ENCODE results near the gene RPP21. TPM values are rescaled to one million over a fixed set of nuclear protein-coding genes. Genes with fewer than 3 reads are reported as not detected.

RPP21 gene
- total RNA-seq, 1 experiment from 2014 or later: 47.5 TPM

DNA sequence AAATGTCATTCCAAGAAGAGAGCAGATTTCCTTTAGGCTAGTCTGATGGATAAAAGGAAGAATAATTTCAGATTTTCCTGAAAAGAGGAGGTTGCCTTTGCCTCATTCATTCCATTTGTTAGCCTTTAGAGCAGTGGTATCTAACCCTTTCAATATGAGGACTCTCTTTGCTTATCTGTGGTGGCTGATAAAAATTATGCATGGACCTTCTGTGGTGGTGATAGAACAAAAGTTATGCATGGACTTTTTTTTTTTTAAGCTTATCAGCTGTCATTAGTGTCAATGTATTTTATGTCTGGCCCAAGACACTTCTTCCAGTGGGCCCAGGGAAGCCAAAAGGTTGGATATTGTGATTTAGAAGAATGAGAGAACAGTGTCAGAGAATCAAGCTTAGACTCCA is 16.6 kb upstream of the RPP21 start:
- TF ChIP-seq CTCF (IDR thresholded peaks at IDR 0.05; ENCODE audit: insufficient read depth in 1 of 2, low read depth in 1 of 2, low read length in 1 of 2, severe bottlenecking in 1 of 2, unreplicated experiment in 1 of 2): no peak
- intact Hi-C loops (cut with micrococcal nuclease; ENCODE audit: unreplicated experiment): loop anchor here (5.0 kb wide), 1 partner anchor 116 kb away; the partner anchor contains the start of gene TRIM26
- H3K27me3 Mint-ChIP-seq (ENCODE audit: insufficient read depth, unreplicated experiment): no peaks in the 10 kb centered on the region
- POLR2A ChIA-PET: no interaction called here
- Histone ChIP-seq H3K4me1 (peaks cover 12% of the 10 kb centered on the region), H3K4me3 (ENCODE audit: low read depth, low read length) (no peak overlapping the region), H3K9me3 (no peaks in the 10 kb centered on the region), H3K36me3 (ENCODE audit: control insufficient read depth, insufficient read depth, low read length) (peaks cover 2% of the 10 kb centered on the region), H3K27me3 (replicated peaks; ENCODE audit: control insufficient read depth, insufficient read depth, low read length) (no peaks in the 10 kb centered on the region)
- CTCF ChIA-PET: no interaction called here
- H3K36me3 Mint-ChIP-seq (ENCODE audit: insufficient read depth, unreplicated experiment): peaks cover 37% of the 10 kb centered on the region
- H3K4me1 Mint-ChIP-seq (ENCODE audit: low read depth, unreplicated experiment): peaks cover 30% of the 10 kb centered on the region
- no peaks in the 10 kb centered on the region for H3K9me3 Mint-ChIP-seq (ENCODE audit: unreplicated experiment)
- H3K27ac Mint-ChIP-seq (ENCODE audit: unreplicated experiment): no peak overlapping the region
- H3K4me3 Mint-ChIP-seq (ENCODE audit: unreplicated experiment): no peak overlapping the region
- no peak for DNase-seq
- no TSS peak for BruUV-seq (replicated peaks)

- CTCF ChIA-PET: no interaction called here
- Histone ChIP-seq H3K36me3 (ENCODE audit: control insufficient read depth, insufficient read depth, low read length) (peaks cover 2% of the 10 kb centered on the region), H3K27me3 (replicated peaks; ENCODE audit: control insufficient read depth, insufficient read depth, low read length) (no peaks in the 10 kb centered on the region), H3K9me3 (no peaks in the 10 kb centered on the region), H3K4me3 (ENCODE audit: low read depth, low read length) (no peak overlapping the region), H3K4me1 (peaks cover 9% of the 10 kb centered on the region)
- POLR2A ChIA-PET: no interaction called here
- H3K27me3 Mint-ChIP-seq (ENCODE audit: insufficient read depth, unreplicated experiment): no peaks in the 10 kb centered on the region
- no peak overlapping the region for H3K27ac Mint-ChIP-seq (ENCODE audit: unreplicated experiment)
- no TSS peak for BruUV-seq (replicated peaks)
- H3K9me3 Mint-ChIP-seq (ENCODE audit: unreplicated experiment): no peaks in the 10 kb centered on the region
- intact Hi-C loops (cut with micrococcal nuclease; ENCODE audit: unreplicated experiment): loop anchor here (5.0 kb wide), 1 partner anchor 117 kb away; the partner anchor contains the start of gene TRIM26
- peaks cover 28% of the 10 kb centered on the region for H3K4me1 Mint-ChIP-seq (ENCODE audit: low read depth, unreplicated experiment)
- H3K36me3 Mint-ChIP-seq (ENCODE audit: insufficient read depth, unreplicated experiment): peaks cover 37% of the 10 kb centered on the region
- no peak for DNase-seq
- H3K4me3 Mint-ChIP-seq (ENCODE audit: unreplicated experiment): no peak overlapping the region
- no peak for TF ChIP-seq CTCF (IDR thresholded peaks at IDR 0.05; ENCODE audit: insufficient read depth in 1 of 2, low read depth in 1 of 2, low read length in 1 of 2, severe bottlenecking in 1 of 2, unreplicated experiment in 1 of 2)
Measured at GRCh38 chr6:30329331-30329730, 15.6 kb upstream of the RPP21 start.

DNA sequence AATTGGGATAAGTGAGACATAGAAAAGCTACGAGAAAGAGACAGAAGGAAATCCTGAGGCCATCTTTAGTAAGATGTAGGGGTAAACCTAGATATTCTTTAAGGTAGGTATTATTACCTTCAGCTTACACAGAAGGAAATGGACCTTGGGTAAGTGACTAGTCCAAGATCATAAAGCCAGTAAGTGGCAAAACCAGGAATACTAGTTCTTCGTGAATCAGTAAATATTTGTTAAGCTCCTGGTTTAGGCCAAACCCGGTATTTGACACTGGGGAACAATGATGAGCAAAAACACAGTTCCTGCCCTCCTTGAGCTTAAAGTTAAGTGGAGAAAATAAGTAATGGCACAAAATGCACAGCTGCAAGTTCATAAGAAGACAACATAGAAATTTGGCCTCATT is 13.0 kb upstream of the RPP21 start:
- Mint-ChIP-seq H3K9me3 (ENCODE audit: unreplicated experiment) (no peaks in the 10 kb centered on the region), H3K36me3 (ENCODE audit: insufficient read depth, unreplicated experiment) (peaks cover 24% of the 10 kb centered on the region), H3K27me3 (ENCODE audit: insufficient read depth, unreplicated experiment) (no peaks in the 10 kb centered on the region), H3K4me3 (ENCODE audit: unreplicated experiment) (no peak overlapping the region), H3K4me1 (ENCODE audit: low read depth, unreplicated experiment) (peaks cover 18% of the 10 kb centered on the region), H3K27ac (ENCODE audit: unreplicated experiment) (no peak overlapping the region)
- no TSS peak for BruUV-seq (replicated peaks)
- Histone ChIP-seq H3K27me3 (replicated peaks; ENCODE audit: control insufficient read depth, insufficient read depth, low read length) (no peaks in the 10 kb centered on the region), H3K4me3 (ENCODE audit: low read depth, low read length) (no peak overlapping the region), H3K36me3 (ENCODE audit: control insufficient read depth, insufficient read depth, low read length) (peaks cover 2% of the 10 kb centered on the region), H3K9me3 (no peaks in the 10 kb centered on the region), H3K4me1 (0 out of 2 replicates have a peak, but pooled peaks cover 3% of the 10 kb centered on the region)
- CTCF ChIA-PET: no interaction called here
- intact Hi-C loops (cut with micrococcal nuclease; ENCODE audit: unreplicated experiment): no loop called here
- POLR2A ChIA-PET: no interaction called here
- TF ChIP-seq CTCF (IDR thresholded peaks at IDR 0.05; ENCODE audit: insufficient read depth in 1 of 2, low read depth in 1 of 2, low read length in 1 of 2, severe bottlenecking in 1 of 2, unreplicated experiment in 1 of 2): no peak
- no peak for DNase-seq

All from Caco-2 (cell line).